Measurements from ENCODE around the gene DUSP19. TPM values are rescaled to one million over a fixed set of nuclear protein-coding genes. Genes with fewer than 3 reads are reported as not detected.

The DUSP19 gene, protein sequence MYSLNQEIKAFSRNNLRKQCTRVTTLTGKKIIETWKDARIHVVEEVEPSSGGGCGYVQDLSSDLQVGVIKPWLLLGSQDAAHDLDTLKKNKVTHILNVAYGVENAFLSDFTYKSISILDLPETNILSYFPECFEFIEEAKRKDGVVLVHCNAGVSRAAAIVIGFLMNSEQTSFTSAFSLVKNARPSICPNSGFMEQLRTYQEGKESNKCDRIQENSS
- 0.05 TPM for polyA plus RNA-seq (2012; ENCODE audit: insufficient read length, low read depth)

DNA sequence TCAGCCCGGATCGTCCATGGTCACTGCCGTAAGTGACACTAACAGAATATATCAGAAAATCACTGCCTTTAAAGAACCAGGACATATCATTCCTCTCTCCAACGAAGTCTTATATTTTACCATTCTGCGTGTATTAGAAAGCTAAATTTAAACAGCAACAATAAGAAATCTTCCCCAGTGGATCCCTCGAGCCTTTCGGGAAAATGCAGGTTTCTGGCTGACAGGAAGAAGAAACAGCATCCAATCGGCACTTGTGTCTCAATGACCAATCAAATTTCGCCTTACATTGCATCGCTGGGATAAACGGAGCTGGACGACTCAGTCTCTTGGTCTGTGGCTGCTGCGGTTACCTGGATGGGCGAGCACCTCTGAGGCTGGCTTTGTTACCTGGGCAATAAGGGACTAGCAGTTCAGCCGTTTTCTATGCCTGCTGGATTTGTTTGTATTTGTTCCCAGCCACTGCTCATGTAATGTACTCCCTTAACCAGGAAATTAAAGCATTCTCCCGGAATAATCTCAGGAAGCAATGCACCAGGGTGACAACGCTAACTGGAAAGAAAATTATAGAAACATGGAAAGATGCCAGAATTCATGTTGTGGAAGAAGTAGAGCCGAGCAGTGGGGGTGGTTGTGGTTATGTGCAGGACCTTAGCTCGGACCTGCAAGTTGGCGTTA lies at the start of gene DUSP19:
TSS of gene DUSP19 (plus strand) at position 284 of the 675 bp plus-strand sequence. CDS start at position 471, 187 bp downstream.
- 0 out of 2 replicates have a peak, but pooled peaks have one; percentile 11 for TF ChIP-seq SIN3A (IDR thresholded peaks at IDR 0.05; ENCODE audit: borderline replicate concordance, insufficient read depth, low read length)
- peak; percentile 82 for TF ChIP-seq TAF1 (IDR thresholded peaks at IDR 0.05; ENCODE audit: borderline replicate concordance, insufficient read depth, low read length)
- TF ChIP-seq POLR2AphosphoS5 (IDR thresholded peaks at IDR 0.05; ENCODE audit: low read depth, low read length): peak; percentile 97
- no peak for TF ChIP-seq FOXP2 (optimal IDR thresholded peaks at IDR 0.05; ENCODE audit: borderline replicate concordance, extremely low read depth, extremely low read length, insufficient read depth)
- TF ChIP-seq, protein P1, sequence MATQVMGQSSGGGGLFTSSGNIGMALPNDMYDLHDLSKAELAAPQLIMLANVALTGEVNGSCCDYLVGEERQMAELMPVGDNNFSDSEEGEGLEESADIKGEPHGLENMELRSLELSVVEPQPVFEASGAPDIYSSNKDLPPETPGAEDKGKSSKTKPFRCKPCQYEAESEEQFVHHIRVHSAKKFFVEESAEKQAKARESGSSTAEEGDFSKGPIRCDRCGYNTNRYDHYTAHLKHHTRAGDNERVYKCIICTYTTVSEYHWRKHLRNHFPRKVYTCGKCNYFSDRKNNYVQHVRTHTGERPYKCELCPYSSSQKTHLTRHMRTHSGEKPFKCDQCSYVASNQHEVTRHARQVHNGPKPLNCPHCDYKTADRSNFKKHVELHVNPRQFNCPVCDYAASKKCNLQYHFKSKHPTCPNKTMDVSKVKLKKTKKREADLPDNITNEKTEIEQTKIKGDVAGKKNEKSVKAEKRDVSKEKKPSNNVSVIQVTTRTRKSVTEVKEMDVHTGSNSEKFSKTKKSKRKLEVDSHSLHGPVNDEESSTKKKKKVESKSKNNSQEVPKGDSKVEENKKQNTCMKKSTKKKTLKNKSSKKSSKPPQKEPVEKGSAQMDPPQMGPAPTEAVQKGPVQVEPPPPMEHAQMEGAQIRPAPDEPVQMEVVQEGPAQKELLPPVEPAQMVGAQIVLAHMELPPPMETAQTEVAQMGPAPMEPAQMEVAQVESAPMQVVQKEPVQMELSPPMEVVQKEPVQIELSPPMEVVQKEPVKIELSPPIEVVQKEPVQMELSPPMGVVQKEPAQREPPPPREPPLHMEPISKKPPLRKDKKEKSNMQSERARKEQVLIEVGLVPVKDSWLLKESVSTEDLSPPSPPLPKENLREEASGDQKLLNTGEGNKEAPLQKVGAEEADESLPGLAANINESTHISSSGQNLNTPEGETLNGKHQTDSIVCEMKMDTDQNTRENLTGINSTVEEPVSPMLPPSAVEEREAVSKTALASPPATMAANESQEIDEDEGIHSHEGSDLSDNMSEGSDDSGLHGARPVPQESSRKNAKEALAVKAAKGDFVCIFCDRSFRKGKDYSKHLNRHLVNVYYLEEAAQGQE (IDR thresholded peaks at IDR 0.05; ENCODE audit: insufficient read depth in 1 of 2, low read depth in 2 of 2, low read length in 2 of 2): no peak

- TF ChIP-seq SIN3A (IDR thresholded peaks at IDR 0.05; ENCODE audit: borderline replicate concordance, insufficient read depth, low read length): no peak
- TF ChIP-seq, protein P1 (IDR thresholded peaks at IDR 0.05; ENCODE audit: insufficient read depth in 1 of 2, low read depth in 2 of 2, low read length in 2 of 2): no peak
- no peak for TF ChIP-seq FOXP2 (optimal IDR thresholded peaks at IDR 0.05; ENCODE audit: borderline replicate concordance, extremely low read depth, extremely low read length, insufficient read depth)
- no peak for TF ChIP-seq TAF1 (IDR thresholded peaks at IDR 0.05; ENCODE audit: borderline replicate concordance, insufficient read depth, low read length)
- TF ChIP-seq POLR2AphosphoS5 (IDR thresholded peaks at IDR 0.05; ENCODE audit: low read depth, low read length): no peak
These were observed 49.3 kb upstream of the DUSP19 start for GRCh38 chr2:183029219-183029618.

DNA sequence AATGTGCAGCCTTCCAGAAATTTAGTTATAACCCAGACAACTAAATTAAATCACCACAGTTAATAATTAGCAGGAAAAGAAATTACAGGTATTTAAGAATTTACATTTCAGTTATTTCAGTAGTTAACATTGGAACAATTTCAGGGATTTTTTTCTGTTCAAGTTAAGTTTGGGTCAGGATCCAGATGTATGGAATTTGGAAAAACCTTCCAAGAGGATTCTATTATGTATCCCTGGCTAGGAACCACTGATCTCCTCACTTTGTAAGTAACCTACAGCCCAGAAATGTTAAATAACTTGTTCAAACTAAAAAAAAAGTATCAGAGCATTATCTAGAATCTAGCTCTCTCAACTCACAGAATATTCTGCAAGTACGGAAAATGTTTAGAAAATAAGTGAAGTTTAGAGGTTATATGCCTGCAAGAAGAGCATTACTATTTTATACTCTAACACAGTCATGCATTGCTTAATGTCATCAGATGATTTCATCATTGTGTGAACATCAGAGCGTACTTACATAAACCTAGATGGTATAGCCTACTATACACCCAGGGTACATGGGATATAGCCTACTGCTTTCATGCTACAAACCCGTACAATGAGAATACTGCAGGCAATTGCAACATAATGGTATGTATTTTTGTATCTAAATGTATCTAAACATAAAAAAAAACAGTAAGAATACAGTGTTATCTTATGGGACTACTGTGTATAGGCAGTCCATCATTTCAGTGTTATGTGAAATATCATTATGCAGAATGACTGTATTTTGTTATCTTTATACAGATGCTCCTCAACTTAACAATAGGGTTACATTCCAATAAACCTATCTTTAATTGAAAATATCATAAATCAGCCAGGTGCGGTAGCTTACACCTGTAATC lies 46.4 kb upstream of the DUSP19 start:
- TF ChIP-seq FOXP2 (optimal IDR thresholded peaks at IDR 0.05; ENCODE audit: borderline replicate concordance, extremely low read depth, extremely low read length, insufficient read depth): no peak
- TF ChIP-seq POLR2AphosphoS5 (IDR thresholded peaks at IDR 0.05; ENCODE audit: low read depth, low read length): no peak
- TF ChIP-seq, protein P1 (IDR thresholded peaks at IDR 0.05; ENCODE audit: insufficient read depth in 1 of 2, low read depth in 2 of 2, low read length in 2 of 2): no peak
- no peak for TF ChIP-seq SIN3A (IDR thresholded peaks at IDR 0.05; ENCODE audit: borderline replicate concordance, insufficient read depth, low read length)

DNA sequence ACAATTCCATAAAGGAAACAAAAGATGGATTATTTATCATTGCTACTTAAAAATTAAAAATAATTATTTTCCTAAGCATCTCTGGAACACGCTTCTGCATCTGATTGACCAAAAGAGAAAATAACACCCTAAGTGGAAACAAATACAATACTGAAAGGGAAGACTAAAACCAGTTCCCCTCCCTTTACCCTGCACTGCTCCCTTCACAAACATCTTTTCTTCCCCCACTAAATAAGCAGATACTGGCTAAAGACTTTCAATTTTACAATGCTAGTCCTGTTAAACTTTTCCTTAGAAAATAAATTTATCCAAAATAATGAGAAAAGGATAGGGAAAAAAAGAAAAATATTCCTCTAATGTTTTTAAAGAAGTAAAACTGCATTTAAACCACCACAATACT lies 44.6 kb upstream of the DUSP19 start:
- TF ChIP-seq FOXP2 (optimal IDR thresholded peaks at IDR 0.05; ENCODE audit: borderline replicate concordance, extremely low read depth, extremely low read length, insufficient read depth): no peak
- TF ChIP-seq SIN3A (IDR thresholded peaks at IDR 0.05; ENCODE audit: borderline replicate concordance, insufficient read depth, low read length): no peak
- TF ChIP-seq, protein P1 (IDR thresholded peaks at IDR 0.05; ENCODE audit: insufficient read depth in 1 of 2, low read depth in 2 of 2, low read length in 2 of 2): no peak
- no peak for TF ChIP-seq TAF1 (IDR thresholded peaks at IDR 0.05; ENCODE audit: borderline replicate concordance, insufficient read depth, low read length)
- no peak for TF ChIP-seq POLR2AphosphoS5 (IDR thresholded peaks at IDR 0.05; ENCODE audit: low read depth, low read length)
